Trophoblast cell (in vitro differentiated cells and primary cell): Measurements from ENCODE around the gene TUBA3C.

Source experiments
- DNase-seq, 2 donors: peaks; one replicate each; pipeline ENCODE4 v3.0.0-alpha.2; 2016
- H2AFZ ChIP-seq: 2 replicates; pipeline ENCODE4 v1.6.1; 2013; ENCODE audit warnings: low read length, moderate library complexity, mild to moderate bottlenecking; ENCODE audit not compliant: insufficient read depth, poor library complexity
- H2AK5ac ChIP-seq: 2 replicates; pipeline ENCODE4 v1.6.1; 2013; ENCODE audit warnings: mild to moderate bottlenecking, low read length
- H2BK120ac ChIP-seq: 2 replicates; pipeline ENCODE4 v1.6.1; 2013; ENCODE audit warnings: low read length, mild to moderate bottlenecking, moderate library complexity; ENCODE audit not compliant: insufficient read depth, poor library complexity
- H2BK12ac ChIP-seq: 2 replicates; pipeline ENCODE4 v1.6.1; 2013; ENCODE audit warnings: mild to moderate bottlenecking, low read length, moderate library complexity
- H2BK5ac ChIP-seq: 2 replicates; pipeline ENCODE4 v1.6.1; 2013; ENCODE audit warnings: low read length, low read depth, moderate library complexity, mild to moderate bottlenecking; ENCODE audit not compliant: poor library complexity
- H3K14ac ChIP-seq: 2 replicates; pipeline ENCODE4 v1.6.1; 2013; ENCODE audit warnings: mild to moderate bottlenecking, low read length
- H3K18ac ChIP-seq: 2 replicates; pipeline ENCODE4 v1.6.1; 2013; ENCODE audit warnings: mild to moderate bottlenecking, low read length
- H3K23ac ChIP-seq: 2 replicates; pipeline ENCODE4 v1.6.1; 2013; ENCODE audit warnings: low read length
- H3K27ac ChIP-seq: 2 replicates; pipeline ENCODE4 v1.5.1; 2013; ENCODE audit warnings: low read depth, mild to moderate bottlenecking, inconsistent platforms, low read length, moderate library complexity
- H3K27me3 ChIP-seq: 2 replicates; pipeline ENCODE4 v1.6.1; 2013; ENCODE audit warnings: inconsistent platforms, mild to moderate bottlenecking, low read length, moderate library complexity; ENCODE audit not compliant: insufficient read depth
- H3K36me3 ChIP-seq, 2 experiments: 1 replicate in 1 of 2; 2 replicates in 1 of 2; pipeline ENCODE4 v1.6.1; 2013; ENCODE audit warnings: low read length in 2 of 2, mild to moderate bottlenecking in 2 of 2, moderate library complexity in 1 of 2; ENCODE audit not compliant: insufficient read depth in 2 of 2, control insufficient read depth in 1 of 2
- H3K4ac ChIP-seq: 2 replicates; pipeline ENCODE4 v1.6.1; 2013; ENCODE audit warnings: low read depth, mild to moderate bottlenecking, low read length, moderate library complexity
- H3K4me1 ChIP-seq, 2 experiments: 1 replicate in 1 of 2; 2 replicates in 1 of 2; pipeline ENCODE4 v1.6.1; 2013; ENCODE audit warnings: low read length in 2 of 2, mild to moderate bottlenecking in 2 of 2, moderate library complexity in 1 of 2; ENCODE audit not compliant: insufficient read depth in 2 of 2, control insufficient read depth in 1 of 2
- H3K4me2 ChIP-seq: 2 replicates; pipeline ENCODE4 v1.6.1; 2013; ENCODE audit warnings: inconsistent platforms, mild to moderate bottlenecking, low read length, moderate library complexity
- H3K4me3 ChIP-seq: 2 replicates; pipeline ENCODE4 v1.5.1; 2013; ENCODE audit warnings: mild to moderate bottlenecking, low read depth, low read length, inconsistent platforms
- H3K79me1 ChIP-seq: one replicate; pipeline ENCODE4 v1.6.1; 2013; ENCODE audit warnings: low read length
- H3K79me2 ChIP-seq: 2 replicates; pipeline ENCODE4 v1.6.1; 2013; ENCODE audit warnings: low read length, mild to moderate bottlenecking; ENCODE audit not compliant: control insufficient read depth, insufficient read depth, poor library complexity
- H3K9ac ChIP-seq: 2 replicates; pipeline ENCODE4 v1.6.1; 2013; ENCODE audit warnings: mild to moderate bottlenecking, low read length
- H3K9me3 ChIP-seq: 2 replicates; pipeline ENCODE4 v1.6.1; 2013; ENCODE audit warnings: low read depth, mild to moderate bottlenecking, control low read depth, inconsistent platforms, low read length; ENCODE audit not compliant: insufficient read depth
- H4K12ac ChIP-seq: 2 replicates; pipeline ENCODE4 v1.6.1; 2013; ENCODE audit warnings: low read depth, mild to moderate bottlenecking, low read length, moderate library complexity
- H4K8ac ChIP-seq: 2 replicates; pipeline ENCODE4 v1.6.1; 2013; ENCODE audit warnings: low read depth, mild to moderate bottlenecking, low read length, moderate library complexity
- H4K91ac ChIP-seq: one replicate; pipeline ENCODE4 v1.6.1; 2013; ENCODE audit warnings: low read depth, mild to moderate bottlenecking, low read length, moderate library complexity
- WGBS: extraction: QIAGEN DNeasy Blood & Tissue Kit; methylation state at CpG from one replicate; pipeline ENCODE4 v1.1.7; 2013; ENCODE audit warnings: missing lambda C conversion rate; ENCODE audit not compliant: insufficient read length, insufficient coverage; ENCODE audit errors: extremely low coverage; 5-methylcytosine and 5-hydroxymethylcytosine counted together

TUBA3C gene

DNA sequence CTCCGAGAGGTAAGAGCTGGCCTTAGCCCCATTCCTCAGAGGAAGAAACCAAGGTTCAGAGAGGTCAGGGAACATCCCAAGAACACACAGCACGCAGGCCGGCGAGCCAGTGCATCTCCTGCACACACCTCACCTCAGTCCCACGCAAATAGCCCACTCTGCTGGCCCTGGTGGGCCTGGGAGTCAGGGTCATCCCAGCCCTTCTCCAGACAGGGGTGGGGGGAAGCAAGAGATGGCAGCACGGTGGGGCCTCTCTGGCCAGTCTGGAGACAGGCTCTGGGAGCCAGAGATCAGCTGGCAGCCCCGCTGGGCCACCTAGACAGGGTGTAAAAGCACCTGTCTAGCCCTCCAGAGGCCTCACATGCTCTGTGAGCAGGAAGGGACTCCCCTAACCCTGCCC, 26.8 kb downstream of the TUBA3C start:
- Histone ChIP-seq H2BK12ac (no peak overlapping the region), H3K4me2 (no peak overlapping the region), H3K4me3 (no peak overlapping the region), H3K79me1 (no peaks in the 10 kb centered on the region), H2BK120ac (no peak overlapping the region), H4K8ac (no peak overlapping the region), H3K27ac (no peak overlapping the region), H2AFZ (no peak overlapping the region), H3K79me2 (no peaks in the 10 kb centered on the region), H3K23ac (no peak overlapping the region), H3K18ac (no peak overlapping the region), H3K36me3 (no peaks in the 10 kb centered on the region), H3K4ac (no peak overlapping the region), H4K91ac (no peak overlapping the region), H3K9ac (no peak overlapping the region), H2AK5ac (no peak overlapping the region), H3K9me3 (peaks cover 95% of the 10 kb centered on the region), H3K14ac (no peak overlapping the region), H2BK5ac (no peak overlapping the region), H4K12ac (no peak overlapping the region), H3K4me1 (no peaks in the 10 kb centered on the region), H3K27me3 (no peaks in the 10 kb centered on the region)
- DNase-seq: no peak
- no CpG with 5 or more reads among the region's 7 CpGs for WGBS

DNA sequence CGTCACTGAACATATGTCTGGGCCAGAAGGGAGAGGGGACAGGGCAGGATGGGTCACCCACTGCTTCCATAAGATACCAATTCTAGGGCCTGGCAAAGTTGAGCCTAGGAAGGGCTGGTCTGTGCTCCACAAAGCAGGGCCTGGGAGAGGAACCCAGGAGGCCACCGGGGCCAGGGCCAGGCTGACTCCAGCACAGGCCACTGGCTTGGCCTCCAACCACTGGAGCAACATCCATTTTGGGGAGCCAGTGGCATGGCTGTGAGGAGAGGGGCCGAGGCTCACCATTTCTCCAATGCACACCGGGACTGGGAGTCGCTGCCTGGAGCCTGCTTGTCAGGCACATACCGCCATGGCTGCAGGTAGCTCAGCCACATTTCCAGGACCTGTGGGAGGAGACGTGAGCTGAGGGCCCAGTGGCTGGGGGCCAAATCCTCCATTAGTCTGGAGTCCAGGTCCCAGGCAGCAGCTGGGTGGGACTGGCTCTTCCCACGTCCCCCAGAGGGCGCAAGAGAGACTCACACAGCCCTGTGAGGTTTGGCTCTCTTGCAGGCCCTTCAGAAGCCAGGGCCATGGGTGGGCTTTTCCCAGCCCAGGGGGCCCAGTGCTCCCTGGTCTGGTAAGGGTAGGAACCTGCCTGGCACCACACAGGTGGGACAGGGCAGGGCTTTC, 27.7 kb downstream of the TUBA3C start:
- no peak overlapping the region for H3K4me2 ChIP-seq
- H4K12ac ChIP-seq: no peak overlapping the region
- peaks cover 91% of the 10 kb centered on the region for H3K9me3 ChIP-seq
- no peaks in the 10 kb centered on the region for H3K4me1 ChIP-seq
- H3K4me3 ChIP-seq: peak overlapping the region; percentile 15
- no peaks in the 10 kb centered on the region for H3K79me1 ChIP-seq
- H3K4ac ChIP-seq: no peak overlapping the region
- H3K9ac ChIP-seq: no peak overlapping the region
- H4K8ac ChIP-seq: no peak overlapping the region
- H2BK120ac ChIP-seq: no peak overlapping the region
- H3K36me3 ChIP-seq: no peaks in the 10 kb centered on the region
- H4K91ac ChIP-seq: no peak overlapping the region
- no peak overlapping the region for H3K27ac ChIP-seq
- no peaks in the 10 kb centered on the region for H3K79me2 ChIP-seq
- H3K27me3 ChIP-seq: no peaks in the 10 kb centered on the region
- no peak overlapping the region for H2AFZ ChIP-seq
- no peak overlapping the region for H2BK5ac ChIP-seq
- no peak overlapping the region for H2AK5ac ChIP-seq
- DNase-seq: peak; percentile 8 to 29
- no peak overlapping the region for H3K23ac ChIP-seq
- no CpG with 5 or more reads among the region's 9 CpGs for WGBS
- no peak overlapping the region for H3K18ac ChIP-seq
- no peak overlapping the region for H3K14ac ChIP-seq
- H2BK12ac ChIP-seq: no peak overlapping the region

DNA sequence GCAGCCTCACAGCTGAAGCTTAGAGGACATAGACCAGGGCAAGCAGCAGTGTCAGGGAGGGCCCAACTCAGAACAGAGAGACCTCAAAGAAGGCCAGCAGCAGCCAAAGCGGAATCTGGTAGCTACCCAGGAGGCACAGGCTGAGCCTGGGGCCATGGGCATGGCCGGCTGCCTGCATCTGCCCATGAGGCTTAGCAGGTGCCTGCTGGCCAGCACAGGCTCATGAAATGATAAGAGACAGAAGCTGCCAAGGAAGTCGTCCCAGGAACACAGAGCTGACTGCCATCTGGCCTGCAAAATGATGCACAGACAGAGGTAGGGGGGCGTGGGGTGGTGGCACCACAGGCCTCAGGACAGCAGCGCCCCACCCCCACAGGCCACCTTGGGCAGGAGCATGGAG, 29.2 kb downstream of the TUBA3C start:
- Histone ChIP-seq H3K4me3 (no peak overlapping the region), H4K8ac (no peak overlapping the region), H2BK120ac (no peak overlapping the region), H3K27me3 (no peaks in the 10 kb centered on the region), H3K79me2 (no peaks in the 10 kb centered on the region), H3K79me1 (no peaks in the 10 kb centered on the region), H4K12ac (no peak overlapping the region), H2AFZ (no peak overlapping the region), H3K18ac (no peak overlapping the region), H2BK5ac (no peak overlapping the region), H3K14ac (no peak overlapping the region), H3K9me3 (peaks cover 79% of the 10 kb centered on the region), H3K36me3 (no peaks in the 10 kb centered on the region), H3K4me2 (no peak overlapping the region), H3K27ac (no peak overlapping the region), H3K9ac (no peak overlapping the region), H3K4me1 (no peaks in the 10 kb centered on the region), H2AK5ac (no peak overlapping the region), H4K91ac (no peak overlapping the region), H3K23ac (no peak overlapping the region), H3K4ac (no peak overlapping the region), H2BK12ac (no peak overlapping the region)
- WGBS: no CpG with 5 or more reads among the region's 5 CpGs
- no peak for DNase-seq

DNA sequence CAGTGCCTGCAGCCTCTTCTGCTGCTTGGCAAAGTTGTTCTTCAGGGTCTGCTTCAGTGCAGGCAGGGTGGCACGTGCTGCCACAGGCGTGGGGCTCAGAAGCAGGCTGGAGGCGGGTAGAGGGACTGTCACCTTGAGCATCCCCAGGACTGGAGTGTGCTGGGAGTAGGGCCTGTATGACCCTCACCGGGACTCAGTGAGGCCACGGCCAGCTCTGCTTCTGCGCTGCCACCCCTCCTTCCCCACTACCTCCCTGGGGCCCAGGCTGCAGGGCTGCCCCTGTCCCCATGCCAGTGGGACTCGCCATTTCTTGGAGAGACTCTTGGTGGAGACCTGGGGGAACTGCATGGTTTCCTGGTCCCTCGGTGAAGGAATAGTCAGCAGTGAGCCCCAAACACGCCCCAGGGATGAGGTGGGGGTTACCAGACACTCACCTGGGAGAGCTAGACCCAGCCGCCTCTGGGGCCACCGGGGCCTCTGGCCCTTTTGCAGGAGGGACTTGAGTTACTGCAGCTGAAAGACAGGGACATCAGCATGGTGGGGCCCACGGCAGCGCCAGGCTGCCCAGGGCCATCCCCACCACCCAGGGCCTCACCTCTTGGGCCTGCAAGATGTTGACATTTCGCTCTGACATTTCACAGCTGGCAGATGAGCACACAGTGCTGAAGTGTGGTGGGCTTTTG, 29.9 kb downstream of the TUBA3C start:
- Histone ChIP-seq H3K18ac (no peak overlapping the region), H3K79me1 (no peaks in the 10 kb centered on the region)

More for the DNA sequence above, 29.9 kb downstream of the TUBA3C start:
- no peak overlapping the region for H3K23ac ChIP-seq
- H3K4me3 ChIP-seq: no peak overlapping the region
- no peak overlapping the region for H4K12ac ChIP-seq
- H3K79me2 ChIP-seq: no peaks in the 10 kb centered on the region
- H3K9ac ChIP-seq: no peak overlapping the region
- H3K36me3 ChIP-seq: no peaks in the 10 kb centered on the region
- no peak overlapping the region for H3K27ac ChIP-seq
- H2AK5ac ChIP-seq: no peak overlapping the region
- no peaks in the 10 kb centered on the region for H3K4me1 ChIP-seq
- H4K8ac ChIP-seq: no peak overlapping the region
- DNase-seq: no peak
- no peak overlapping the region for H2BK5ac ChIP-seq
- no CpG with 5 or more reads among the region's 14 CpGs for WGBS
- peaks cover 75% of the 10 kb centered on the region for H3K9me3 ChIP-seq
- H3K4me2 ChIP-seq: no peak overlapping the region
- H3K27me3 ChIP-seq: no peaks in the 10 kb centered on the region
- no peak overlapping the region for H2BK12ac ChIP-seq
- no peak overlapping the region for H2BK120ac ChIP-seq
- no peak overlapping the region for H4K91ac ChIP-seq
- H3K14ac ChIP-seq: no peak overlapping the region
- no peak overlapping the region for H2AFZ ChIP-seq
- H3K4ac ChIP-seq: no peak overlapping the region
